HepG2 (cell line): ENCODE results near the gene PTPN3. TPM values are rescaled to one million over a fixed set of nuclear protein-coding genes. Genes with fewer than 3 reads are reported as not detected.
A peak's percentile ranks its signal among the peaks of the same experiment; 100 is the strongest.

Source experiments
- AHR ChIP-seq: IDR thresholded peaks from 2 replicates; pipeline ENCODE4 v1.6.1; 2018; ENCODE audit warnings: missing genetic modification reagents, missing compliant biosample characterization
- CBX5 ChIP-seq: sonication (generic); formaldehyde crosslinking; IDR thresholded peaks from 2 replicates; pipeline ENCODE4 v1.4.0; 2020; ENCODE audit warnings: missing genetic modification reagents, borderline replicate concordance
- CREB3 ChIP-seq: sonication (generic); formaldehyde crosslinking; IDR thresholded peaks from 2 replicates; pipeline ENCODE4 v1.5.0; 2020; ENCODE audit warnings: missing genetic modification reagents
- CTCF ChIP-seq: sonication (generic); formaldehyde crosslinking; IDR thresholded peaks from 2 replicates; pipeline ENCODE4 v1.5.0; 2020; ENCODE audit warnings: mild to moderate bottlenecking, missing genetic modification reagents, moderate library complexity
- EZH2 ChIP-seq: conservative IDR thresholded peaks from 2 replicates; pipeline ENCODE4 v1.6.1; 2012; ENCODE audit warnings: mild to moderate bottlenecking, low read depth, low read length, moderate library complexity
- FOXO4 ChIP-seq: sonication (generic); formaldehyde crosslinking; conservative IDR thresholded peaks from 2 replicates; pipeline ENCODE4 v1.8.1; 2023; ENCODE audit warnings: missing genetic modification reagents
- GABPB1 ChIP-seq: IDR thresholded peaks from 2 replicates; pipeline ENCODE4 v1.6.1; 2016; ENCODE audit warnings: mild to moderate bottlenecking, missing genetic modification reagents, moderate library complexity, missing compliant biosample characterization
- HMGXB4 ChIP-seq, 2 experiments: sonication (generic) in 1 of 2; formaldehyde crosslinking in 1 of 2; IDR thresholded peaks; 2 replicates each; pipeline versions ENCODE4 v1.4.0 to v1.6.1; 2018 to 2020; ENCODE audit warnings: missing genetic modification reagents in 2 of 2, borderline replicate concordance in 1 of 2, low read depth in 1 of 2, mild to moderate bottlenecking in 1 of 2, missing biosample characterization in 1 of 2
- KAT2B ChIP-seq: fragments of 150-350 bp; IDR thresholded peaks from 2 replicates; pipeline ENCODE4 v1.6.1; 2014; ENCODE audit warnings: low read depth, low read length, borderline replicate concordance
- MXI1 ChIP-seq: IDR thresholded peaks from 3 replicates; pipeline ENCODE4 v1.6.1; 2012; ENCODE audit warnings: low read depth, low read length, inconsistent platforms, borderline replicate concordance
- PATZ1 ChIP-seq: sonication (generic); formaldehyde crosslinking; IDR thresholded peaks from 2 replicates; pipeline ENCODE4 v1.4.0; 2020; ENCODE audit warnings: missing genetic modification reagents
- SAFB2 ChIP-seq: sonication (generic); formaldehyde crosslinking; IDR thresholded peaks from 2 replicates; pipeline ENCODE4 v1.5.1; 2020; ENCODE audit warnings: missing genetic modification reagents, low read depth, mild to moderate bottlenecking, borderline replicate concordance
- SUZ12 ChIP-seq: fragments of 150-350 bp; IDR thresholded peaks from 2 replicates; pipeline ENCODE4 v1.6.1; 2014; ENCODE audit warnings: low read depth, low read length
- TSC22D2 ChIP-seq: sonication (generic); formaldehyde crosslinking; IDR thresholded peaks from 2 replicates; pipeline ENCODE4 v1.5.1; 2020; ENCODE audit warnings: missing genetic modification reagents, mild to moderate bottlenecking, borderline replicate concordance
- ZBTB25 ChIP-seq: IDR thresholded peaks from 2 replicates; pipeline ENCODE4 v1.6.1; 2018; ENCODE audit warnings: missing genetic modification reagents
- ZFX ChIP-seq: sonication (generic); formaldehyde crosslinking; IDR thresholded peaks from 2 replicates; pipeline ENCODE4 v1.4.0; 2020; ENCODE audit warnings: mild to moderate bottlenecking, low read depth, missing genetic modification reagents, moderate library complexity
- ZNF253 ChIP-seq: sonication (generic); formaldehyde crosslinking; IDR thresholded peaks from 2 replicates; pipeline ENCODE4 v1.8.0; 2022; ENCODE audit warnings: mild to moderate bottlenecking, missing genetic modification reagents, borderline replicate concordance
- ZNF713 ChIP-seq: sonication (generic); formaldehyde crosslinking; IDR thresholded peaks from 2 replicates; pipeline ENCODE4 v1.4.0; 2020; ENCODE audit warnings: mild to moderate bottlenecking, missing genetic modification reagents
- polyA plus RNA-seq, 8 experiments: library from polyadenylated mRNA; depleted of rRNA in 3 of 8; stranded (reverse) in 7 of 8; unstranded in 1 of 8; fragments of >200 nt; fragmentation: Illumina TruSeq in 4 of 8; extraction: Trizol in 4 of 8; gene quantifications; 2 replicates each; pipeline versions ENCODE4 v1.2.1 to v1.2.3, GENCODE V29; 2011 to 2016; ENCODE audit warnings: low read depth in 4 of 8, missing spikeins in 1 of 8, mixed read lengths in 1 of 8; ENCODE audit not compliant: insufficient read depth in 1 of 8
- total RNA-seq, 5 experiments: library from RNA; depleted of rRNA; stranded (reverse); fragments of >200 nt; fragmentation: Illumina TruSeq; extraction: Trizol; gene quantifications; 2 replicates each; pipeline ENCODE4 v1.2.3, GENCODE V29; 2016; ENCODE audit warnings: low read depth in 1 of 5

Gene PTPN3
- total and polyA plus RNA-seq, 2 of the 13 experiments (the other 11 are each of a cell fraction or from before 2014, with no cell fraction given): 5.6 to 20.5 TPM

- TF ChIP-seq CTCF (no peak), CBX5 (CRISPR knock-in tag) (no peak), CREB3 (CRISPR knock-in tag) (no peak), MXI1 (no peak), EZH2 (no peak), SAFB2 (no peak), AHR (CRISPR knock-in tag) (peak; percentile 50; the same call in 1 of the 2 replicates), ZNF713 (CRISPR knock-in tag) (no peak), FOXO4 (CRISPR knock-in tag) (no peak), TSC22D2 (0 out of 2 replicates have a peak, but pooled peaks have one; percentile 31), SUZ12 (no peak), KAT2B (no peak), GABPB1 (CRISPR knock-in tag) (peak; percentile 90), ZFX (peak; percentile 67; the same call in 1 of the 2 replicates), HMGXB4 (CRISPR knock-in tag; IDR thresholded peaks at IDR 0.05; ENCODE audit: borderline replicate concordance in 1 of 2, low read depth in 1 of 2) (peak in 1 of 2 experiments; percentile 42; a peak in 1 of 4 replicates), PATZ1 (CRISPR knock-in tag) (peak; percentile 94), ZBTB25 (CRISPR knock-in tag) (no peak; the same call in 1 of the 2 replicates), ZNF253 (CRISPR knock-in tag) (peak; percentile 74; the same call in 1 of the 2 replicates)
Measured at GRCh38 chr9:109499631-109500410, 1.7 kb upstream of the PTPN3 start (continued).
